ENCODE measurements around the gene TECRL.

TECRL gene

GRCh38 chr4:64272432-64272831 is 136.8 kb downstream of the TECRL start:
- ChIA-PET POLR2A (no interaction called here), CTCF (interaction anchor here (1.3 kb wide), 1 partner anchor 10 kb away, joined by 4 read pairs; no protein-coding TSS in a partner anchor)
- TF ChIP-seq CTCF (IDR thresholded peaks at IDR 0.05; ENCODE audit: control extremely low read depth, extremely low read depth, low read depth, missing control alignments): no peak
- no peak for DNase-seq (ENCODE audit: extremely low spot score)

- POLR2A ChIA-PET: no interaction called here
- CTCF ChIA-PET: interaction anchor here (1.3 kb wide), 1 partner anchor 9 kb away, joined by 4 read pairs; no protein-coding TSS in a partner anchor
- DNase-seq (ENCODE audit: extremely low spot score): no peak
- TF ChIP-seq CTCF (IDR thresholded peaks at IDR 0.05; ENCODE audit: control extremely low read depth, extremely low read depth, low read depth, missing control alignments): no peak
Measured at GRCh38 chr4:64271601-64272081, 137.6 kb downstream of the TECRL start.

- POLR2A ChIA-PET: no interaction called here
- no peak for DNase-seq (ENCODE audit: extremely low spot score)
- TF ChIP-seq CTCF (IDR thresholded peaks at IDR 0.05; ENCODE audit: control extremely low read depth, extremely low read depth, low read depth, missing control alignments): no peak
- CTCF ChIA-PET: no interaction called here
Measured at GRCh38 chr4:64266669-64267068, 142.6 kb downstream of the TECRL start.

- TF ChIP-seq CTCF (IDR thresholded peaks at IDR 0.05; ENCODE audit: control extremely low read depth, extremely low read depth, low read depth, missing control alignments): no peak
- DNase-seq (ENCODE audit: extremely low spot score): no peak
- POLR2A ChIA-PET: no interaction called here
- CTCF ChIA-PET: no interaction called here
Measured at GRCh38 chr4:64266263-64266662, 143.0 kb downstream of the TECRL start.

GRCh38 chr4:64251781-64252180 is 157.5 kb downstream of the TECRL start:
- no peak for DNase-seq (ENCODE audit: extremely low spot score)
- TF ChIP-seq CTCF (IDR thresholded peaks at IDR 0.05; ENCODE audit: control extremely low read depth, extremely low read depth, low read depth, missing control alignments): no peak
- CTCF ChIA-PET: no interaction called here
- POLR2A ChIA-PET: no interaction called here

- no peak for TF ChIP-seq CTCF (IDR thresholded peaks at IDR 0.05; ENCODE audit: control extremely low read depth, extremely low read depth, low read depth, missing control alignments)
- POLR2A ChIA-PET: no interaction called here
- CTCF ChIA-PET: no interaction called here
- no peak for DNase-seq (ENCODE audit: extremely low spot score)
Measured at GRCh38 chr4:64250488-64250887, 158.8 kb downstream of the TECRL start.

GRCh38 chr4:64250061-64250460 is 159.2 kb downstream of the TECRL start:
- ChIA-PET CTCF (no interaction called here), POLR2A (no interaction called here)
- no peak for TF ChIP-seq CTCF (IDR thresholded peaks at IDR 0.05; ENCODE audit: control extremely low read depth, extremely low read depth, low read depth, missing control alignments)
- DNase-seq (ENCODE audit: extremely low spot score): no peak
